Activated B cell treated with CpG ODN at 0.5 μM for 24 hours (primary cell): Measurements from ENCODE around the gene OR1L8. TPM values are rescaled to one million over a fixed set of nuclear protein-coding genes. Genes with fewer than 3 reads are reported as not detected.
"Not testable (repeated sequence)": the region's sequence is repeated elsewhere in the genome, so short reads cannot be mapped to it uniquely, and the experiment has no call there.

Experiments used
- ATAC-seq: fragments of 200-7000 bp; cut with Tn5 transposase; one replicate; pipeline ENCODE4 v1.10.0; 2021; ENCODE audit warnings: low read depth, mild to moderate bottlenecking, moderate library complexity
- CTCF ChIA-PET: fragments of 350-600 bp; sonication (Branson Sonifier 250); formaldehyde crosslinking; loops from one replicate; lab custom pipeline; 2021; ENCODE audit warnings: antibody characterized with exemption; lab: Charles Lee
- POLR2A ChIA-PET: fragments of 350-600 bp; sonication (Branson Sonifier 250); formaldehyde crosslinking; loops from one replicate; lab custom pipeline; 2021; ENCODE audit warnings: antibody characterized with exemption; lab: Charles Lee
- DNase-seq: peaks from one replicate; pipeline ENCODE4 v3.0.0; 2022
- H3K27ac Mint-ChIP-seq: one replicate; pipeline ENCODE4 v1.8.0; 2020; ENCODE audit warnings: mixed read lengths
- H3K27me3 Mint-ChIP-seq: one replicate; pipeline ENCODE4 v1.8.0; 2021; ENCODE audit warnings: mixed read lengths
- H3K36me3 Mint-ChIP-seq: one replicate; pipeline ENCODE4 v1.8.0; 2021; ENCODE audit warnings: low read depth, mixed read lengths
- H3K4me1 Mint-ChIP-seq: one replicate; pipeline ENCODE4 v1.8.0; 2021; ENCODE audit warnings: mixed read lengths
- H3K4me3 Mint-ChIP-seq: one replicate; pipeline ENCODE4 v1.8.0; 2020; ENCODE audit warnings: mild to moderate bottlenecking, mixed read lengths
- H3K9me3 Mint-ChIP-seq: one replicate; pipeline ENCODE4 v1.8.0; 2020; ENCODE audit warnings: mixed read lengths
- CTCF ChIP-seq: fragments of 200-600 bp; IDR thresholded peaks from one replicate; pipeline ENCODE4 v1.8.0; 2022; ENCODE audit warnings: antibody characterized with exemption, mild to moderate bottlenecking
- intact Hi-C: fragments of 100-400 bp; cut with micrococcal nuclease; formaldehyde crosslinking; loops from one replicate; pipeline ENCODE4 v1.15.1; 2024
- total RNA-seq: library from RNA; stranded (reverse); gene quantifications from 2 replicates; pipeline ENCODE4 v1.2.3, GENCODE V29; 2022

OR1L8 gene
- total RNA-seq, 1 donor from 2014 or later = not detected

DNA sequence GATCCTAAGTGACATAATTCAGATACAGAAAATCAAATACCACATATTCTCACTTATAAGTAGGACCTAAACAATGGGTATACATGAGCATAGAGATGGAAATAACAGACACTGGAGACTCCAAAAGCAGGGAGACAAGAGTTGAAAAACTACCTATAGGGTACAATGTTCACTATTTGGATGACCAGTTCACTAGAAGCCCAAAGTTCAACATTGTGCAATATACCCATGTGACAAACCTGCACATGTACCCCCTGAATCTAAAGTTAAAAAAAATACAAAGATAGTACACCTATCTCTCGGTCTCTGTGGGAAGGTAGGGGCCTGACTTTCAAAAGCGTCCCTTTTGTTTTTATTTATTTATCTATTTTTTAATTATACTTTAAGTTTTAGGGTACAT, 44.4 kb downstream of the OR1L8 start:
- Mint-ChIP-seq H3K4me1 (no peaks in the 10 kb centered on the region), H3K27ac (no peak overlapping the region), H3K36me3 (no peaks in the 10 kb centered on the region), H3K4me3 (no peak overlapping the region), H3K27me3 (peaks cover 13% of the 10 kb centered on the region), H3K9me3 (peaks cover 6% of the 10 kb centered on the region)
- TF ChIP-seq CTCF = no peak
- DNase-seq = no peak
- intact Hi-C loops = no loop called here
- ATAC-seq = no peak
- POLR2A ChIA-PET = no interaction called here
- CTCF ChIA-PET = no interaction called here

DNA sequence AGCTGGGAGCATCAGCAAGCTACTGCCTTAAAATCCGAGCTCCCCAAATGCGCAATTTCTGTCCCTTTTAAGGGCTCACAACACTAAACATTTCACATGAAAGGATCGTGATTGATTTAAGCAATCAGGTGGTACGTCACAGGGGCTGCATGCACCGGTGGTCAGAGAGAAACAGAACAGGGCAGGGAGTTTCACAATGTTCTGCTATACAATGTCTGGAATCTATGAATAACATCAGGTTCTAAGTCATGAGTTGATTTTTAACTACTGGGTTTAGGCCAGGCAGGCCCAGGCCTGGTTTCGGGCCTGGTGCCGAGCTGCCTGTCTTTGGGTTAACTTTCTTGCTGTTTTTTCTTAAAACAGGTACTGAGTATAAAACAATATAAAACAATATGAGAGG, 46.1 kb downstream of the OR1L8 start:
- H3K4me1 Mint-ChIP-seq, DNase-seq, H3K9me3 Mint-ChIP-seq, CTCF ChIA-PET, POLR2A ChIA-PET, H3K36me3 Mint-ChIP-seq, H3K4me3 Mint-ChIP-seq, ATAC-seq, intact Hi-C loops, H3K27ac Mint-ChIP-seq: not testable (repeated sequence)
- H3K27me3 Mint-ChIP-seq = peaks cover 13% of the 10 kb centered on the region

DNA sequence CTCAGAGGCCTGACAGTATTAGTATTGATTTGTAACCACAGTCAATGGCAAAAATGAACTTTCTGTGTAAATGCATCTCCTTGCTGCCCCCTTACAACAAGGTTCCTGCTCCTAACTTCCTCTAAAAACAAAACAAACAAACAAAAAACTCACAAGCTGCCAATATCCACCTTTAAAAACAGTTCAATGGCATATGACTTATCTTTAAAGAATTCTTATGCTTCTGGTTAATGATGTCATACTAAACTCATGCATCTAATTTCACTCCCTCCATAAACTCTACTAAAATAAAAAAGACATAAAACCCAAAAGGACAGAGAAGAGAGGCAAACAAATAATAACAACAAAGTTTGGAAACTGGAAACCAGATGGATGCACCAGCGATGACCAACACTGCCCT, 47.0 kb downstream of the OR1L8 start:
- no peak for DNase-seq
- Mint-ChIP-seq H3K4me3 (no peak overlapping the region), H3K27ac (no peak overlapping the region), H3K36me3 (no peaks in the 10 kb centered on the region), H3K27me3 (peaks cover 9% of the 10 kb centered on the region), H3K9me3 (peaks cover 6% of the 10 kb centered on the region), H3K4me1 (no peaks in the 10 kb centered on the region)
- ChIA-PET POLR2A (no interaction called here), CTCF (no interaction called here)
- TF ChIP-seq CTCF = no peak
- intact Hi-C loops = no loop called here
- no peak for ATAC-seq

DNA sequence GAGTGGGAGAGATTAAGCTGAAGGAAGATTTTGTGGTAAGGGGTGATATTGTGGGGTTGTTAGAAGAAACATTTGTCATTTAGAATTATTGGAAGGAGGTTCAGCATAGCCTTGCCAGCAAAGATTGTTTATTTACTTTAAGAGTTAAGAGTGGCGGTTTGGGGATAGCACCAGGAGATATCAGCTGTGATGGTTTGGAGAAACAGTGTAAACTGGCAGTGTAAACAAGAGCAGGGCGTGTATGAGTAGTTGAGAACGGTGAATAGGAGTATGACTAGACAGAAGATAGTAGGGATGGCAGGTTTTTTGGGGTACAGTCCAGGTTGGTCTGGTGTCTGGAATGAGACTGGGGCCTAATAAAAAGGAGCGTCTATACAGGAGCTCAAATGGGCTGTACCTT, 52.0 kb downstream of the OR1L8 start:
- ATAC-seq, H3K36me3 Mint-ChIP-seq, POLR2A ChIA-PET, H3K9me3 Mint-ChIP-seq, DNase-seq, H3K4me1 Mint-ChIP-seq, intact Hi-C loops, CTCF ChIA-PET, H3K27ac Mint-ChIP-seq, H3K4me3 Mint-ChIP-seq: not testable (repeated sequence)
- peaks cover 14% of the 10 kb centered on the region for H3K27me3 Mint-ChIP-seq

DNA sequence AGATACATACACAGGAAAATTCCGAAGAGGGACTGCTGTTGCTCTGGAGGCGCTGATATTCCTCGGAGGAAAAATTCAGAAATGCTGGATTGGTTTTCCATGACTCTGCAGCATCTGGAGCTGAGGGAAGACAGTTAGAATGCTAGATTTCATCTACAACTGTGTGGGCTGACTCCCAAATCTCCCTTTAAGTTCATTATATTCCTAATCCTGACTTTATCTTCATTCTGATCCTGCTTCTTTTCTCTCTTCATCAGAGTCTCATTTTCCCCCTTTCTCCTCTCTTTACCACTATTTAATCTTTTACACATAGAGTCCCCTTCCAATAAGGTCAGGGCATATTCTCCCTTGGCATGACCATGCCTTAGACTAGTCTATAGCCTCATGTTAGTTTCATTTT, 56.0 kb downstream of the OR1L8 start, which contains the start of gene OR1N1:
OR1N1 (minus strand) TSS at position 101 of the 400 bp plus-strand sequence; CDS start at position 101, 0 bp downstream.
- no peak within 1 kb of the TSS for H3K27ac Mint-ChIP-seq
- DNase-seq (no peak), ATAC-seq (no peak)
- no peak for TF ChIP-seq CTCF
- no peaks in the 10 kb centered on the region for H3K36me3 Mint-ChIP-seq
- H3K4me3 Mint-ChIP-seq = no peak within 1 kb of the TSS
- intact Hi-C loops = no loop called here
- peaks cover 14% of the 10 kb centered on the region for H3K27me3 Mint-ChIP-seq
- ChIA-PET CTCF (interaction anchor here (0.7 kb wide), 1 partner anchor 29 kb away, joined by 3 read pairs; no protein-coding TSS in a partner anchor), POLR2A (no interaction called here)
- H3K4me1 Mint-ChIP-seq = no peaks in the 10 kb centered on the region
- H3K9me3 Mint-ChIP-seq = no peaks in the 10 kb centered on the region

- Mint-ChIP-seq H3K36me3 (no peaks in the 10 kb centered on the region), H3K9me3 (no peaks in the 10 kb centered on the region), H3K4me3 (no peak overlapping the region), H3K27me3 (peaks cover 14% of the 10 kb centered on the region), H3K4me1 (no peaks in the 10 kb centered on the region), H3K27ac (no peak overlapping the region)
- ChIA-PET CTCF (no interaction called here), POLR2A (no interaction called here)
- intact Hi-C loops = no loop called here
- DNase-seq (no peak), ATAC-seq (no peak)
- TF ChIP-seq CTCF = no peak
Observed at GRCh38 chr9:122526602-122527001, 56.6 kb downstream of the OR1L8 start.
